ENCODE measurements around the gene LACRT. TPM values are rescaled to one million over a fixed set of nuclear protein-coding genes. Genes with fewer than 3 reads are reported as not detected.

LACRT gene
- total RNA-seq, 1 donor from 2014 or later: not detected

GRCh38 chr12:54603173-54603814 lies 31.4 kb downstream of the LACRT start:
- DNase-seq (ENCODE audit: extremely low read depth, low read depth, low spot score): peak; percentile 12

GRCh38 chr12:54602661-54603060 lies 32.0 kb downstream of the LACRT start:
- no peak for DNase-seq (ENCODE audit: extremely low read depth, low read depth, low spot score)

- no peak for DNase-seq (ENCODE audit: extremely low read depth, low read depth, low spot score)
These were observed 32.9 kb downstream of the LACRT start for GRCh38 chr12:54601841-54602240.

GRCh38 chr12:54598970-54599369 lies 35.7 kb downstream of the LACRT start:
- DNase-seq (ENCODE audit: extremely low read depth, low read depth, low spot score): no peak

GRCh38 chr12:54596526-54596946 lies 38.2 kb downstream of the LACRT start:
- DNase-seq (ENCODE audit: extremely low read depth, low read depth, low spot score): peak; percentile 50

- DNase-seq (ENCODE audit: extremely low read depth, low read depth, low spot score): no peak
These were observed 39.2 kb downstream of the LACRT start for GRCh38 chr12:54595471-54595870.

GRCh38 chr12:54593725-54594124 lies 41.0 kb downstream of the LACRT start:
- no peak for DNase-seq (ENCODE audit: extremely low read depth, low read depth, low spot score)

GRCh38 chr12:54593135-54593534 lies 41.6 kb downstream of the LACRT start:
- DNase-seq (ENCODE audit: extremely low read depth, low read depth, low spot score): no peak

- DNase-seq (ENCODE audit: extremely low read depth, low read depth, low spot score): no peak
These were observed 42.4 kb downstream of the LACRT start for GRCh38 chr12:54592316-54592715.

GRCh38 chr12:54590978-54591591 lies 43.6 kb downstream of the LACRT start:
- DNase-seq (ENCODE audit: extremely low read depth, low read depth, low spot score): no peak

GRCh38 chr12:54589964-54590363 lies 44.7 kb downstream of the LACRT start:
- no peak for DNase-seq (ENCODE audit: extremely low read depth, low read depth, low spot score)

GRCh38 chr12:54588890-54589267 lies 45.8 kb downstream of the LACRT start:
- DNase-seq (ENCODE audit: extremely low read depth, low read depth, low spot score): no peak

GRCh38 chr12:54588110-54588889 lies 46.4 kb downstream of the LACRT start, which contains the start of gene PPP1R1A:
PPP1R1A (minus strand) TSS chr12:54588659; CDS start chr12:54588488, 171 bp downstream.
- no peak for DNase-seq (ENCODE audit: extremely low read depth, low read depth, low spot score)

GRCh38 chr12:54587315-54587873 lies 47.3 kb downstream of the LACRT start:
- DNase-seq (ENCODE audit: extremely low read depth, low read depth, low spot score): no peak

GRCh38 chr12:54586620-54587019 lies 48.1 kb downstream of the LACRT start:
- DNase-seq (ENCODE audit: extremely low read depth, low read depth, low spot score): no peak

GRCh38 chr12:54585243-54585642 lies 49.5 kb downstream of the LACRT start:
- no peak for DNase-seq (ENCODE audit: extremely low read depth, low read depth, low spot score)

- no peak for DNase-seq (ENCODE audit: extremely low read depth, low read depth, low spot score)
These were observed 50.6 kb downstream of the LACRT start for GRCh38 chr12:54584128-54584527.

- no peak for DNase-seq (ENCODE audit: extremely low read depth, low read depth, low spot score)
These were observed 51.0 kb downstream of the LACRT start for GRCh38 chr12:54583726-54584125.

- DNase-seq (ENCODE audit: extremely low read depth, low read depth, low spot score): no peak
These were observed 53.3 kb downstream of the LACRT start for GRCh38 chr12:54581412-54581811.

Measured in glomerular endothelial cell (primary cell).